Measurements from ENCODE around the gene PPP2R2C. TPM values are rescaled to one million over a fixed set of nuclear protein-coding genes. Genes with fewer than 3 reads are reported as not detected.

The PPP2R2C gene
- total and polyA plus RNA-seq, 2 experiments from 2014 or later, result 1.3 to 9.2 TPM

DNA sequence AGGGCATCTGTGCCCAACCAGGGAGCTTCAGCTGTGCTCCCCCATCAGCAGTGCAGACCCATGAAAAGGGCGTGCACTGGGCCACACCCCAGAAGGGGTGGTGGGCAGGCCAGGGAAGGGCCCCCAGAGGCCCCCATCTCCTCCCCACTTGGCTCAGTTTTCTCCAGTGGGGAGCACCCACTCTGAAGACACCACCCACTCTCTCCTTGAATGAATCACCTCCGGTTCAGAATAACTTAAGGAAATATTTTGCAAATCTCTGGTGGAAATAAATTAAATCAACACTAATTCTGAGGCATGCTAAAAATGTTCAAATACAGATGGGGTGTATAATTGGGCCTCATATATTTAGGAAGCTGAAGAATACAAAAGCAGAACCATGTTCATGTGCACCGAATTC is 41.3 kb upstream of the PPP2R2C start:
- no peaks in the 10 kb centered on the region; the same call in 1 of the 2 replicates for H4K20me1 ChIP-seq (replicated peaks; ENCODE audit: insufficient read depth)
- ATAC-seq, result no peak

DNA sequence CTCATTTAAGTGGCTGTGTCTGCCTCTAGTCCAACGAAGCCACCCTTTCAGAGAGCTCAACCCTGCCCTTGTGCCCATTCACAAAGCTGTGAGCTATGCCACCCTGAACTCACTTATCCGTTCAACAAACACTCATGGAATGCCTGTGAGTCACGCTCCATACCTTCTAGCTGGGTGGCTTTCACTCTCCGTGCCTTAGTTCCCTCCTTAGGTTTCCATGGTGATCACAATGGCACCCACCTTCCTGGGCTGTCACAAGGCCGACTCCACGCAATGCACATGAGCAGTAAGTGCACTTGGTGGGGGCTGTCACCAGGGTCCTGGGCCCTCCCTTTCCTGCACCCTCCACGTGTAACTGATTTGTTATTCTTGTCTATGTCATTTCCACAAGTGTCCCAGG is 37.2 kb upstream of the PPP2R2C start:
- peaks cover 65% of the 10 kb centered on the region for H3K9me3 Mint-ChIP-seq
- H3K4me2 ChIP-seq, result no peak overlapping the region
- H3K27me3 Mint-ChIP-seq (ENCODE audit: insufficient read depth, low read depth, poor library complexity), result peaks cover 4% of the 10 kb centered on the region
- no peak overlapping the region for H2AFZ ChIP-seq
- H3K4me1 Mint-ChIP-seq, result no peaks in the 10 kb centered on the region
- H3K4me3 Mint-ChIP-seq, result no peak overlapping the region
- no peaks in the 10 kb centered on the region for H3K79me2 ChIP-seq (replicated peaks; ENCODE audit: insufficient read depth)
- no peak overlapping the region for H3K4me3 ChIP-seq
- no peak for DNase-seq (ENCODE audit: low spot score)
- H3K27me3 ChIP-seq (ENCODE audit: insufficient read depth), result no peaks in the 10 kb centered on the region
- H3F3A ChIP-seq (replicated peaks; ENCODE audit: low read depth), result no peaks in the 10 kb centered on the region
- H3K36me3 Mint-ChIP-seq (ENCODE audit: low read depth), result peaks cover 19% of the 10 kb centered on the region
- H3K36me3 ChIP-seq (ENCODE audit: insufficient read depth), result peaks cover 4% of the 10 kb centered on the region; the same call in 1 of the 2 replicates
- H3K4me1 ChIP-seq (ENCODE audit: insufficient read depth), result no peaks in the 10 kb centered on the region
- H3K27ac ChIP-seq (ENCODE audit: low read depth), result no peak overlapping the region
- peaks cover 4% of the 10 kb centered on the region; the same call in 1 of the 2 replicates for H3K9me2 ChIP-seq (ENCODE audit: insufficient read depth)
- ATAC-seq, result no peak
- H3K27ac Mint-ChIP-seq, result no peak overlapping the region
- no peaks in the 10 kb centered on the region for H4K20me1 ChIP-seq (replicated peaks; ENCODE audit: insufficient read depth)
- TF ChIP-seq, protein P1, sequence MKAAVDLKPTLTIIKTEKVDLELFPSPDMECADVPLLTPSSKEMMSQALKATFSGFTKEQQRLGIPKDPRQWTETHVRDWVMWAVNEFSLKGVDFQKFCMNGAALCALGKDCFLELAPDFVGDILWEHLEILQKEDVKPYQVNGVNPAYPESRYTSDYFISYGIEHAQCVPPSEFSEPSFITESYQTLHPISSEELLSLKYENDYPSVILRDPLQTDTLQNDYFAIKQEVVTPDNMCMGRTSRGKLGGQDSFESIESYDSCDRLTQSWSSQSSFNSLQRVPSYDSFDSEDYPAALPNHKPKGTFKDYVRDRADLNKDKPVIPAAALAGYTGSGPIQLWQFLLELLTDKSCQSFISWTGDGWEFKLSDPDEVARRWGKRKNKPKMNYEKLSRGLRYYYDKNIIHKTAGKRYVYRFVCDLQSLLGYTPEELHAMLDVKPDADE (IDR thresholded peaks at IDR 0.05), result no peak
- no peak for TF ChIP-seq STAT1 (IDR thresholded peaks at IDR 0.05; ENCODE audit: unreplicated experiment)
- TF ChIP-seq ZNF114 (CRISPR knock-in tag; IDR thresholded peaks at IDR 0.05), result no peak
- no peak for TF ChIP-seq NANOG (IDR thresholded peaks at IDR 0.05; ENCODE audit: borderline replicate concordance)
- TF ChIP-seq EZH2 (IDR thresholded peaks at IDR 0.05; ENCODE audit: low read depth, unreplicated experiment), result no peak
- TF ChIP-seq CREB1 (CRISPR knock-in tag; IDR thresholded peaks at IDR 0.05; ENCODE audit: low read depth), result no peak
- TF ChIP-seq JUNB (IDR thresholded peaks at IDR 0.05; ENCODE audit: unreplicated experiment), result no peak
- TF ChIP-seq, protein P2, sequence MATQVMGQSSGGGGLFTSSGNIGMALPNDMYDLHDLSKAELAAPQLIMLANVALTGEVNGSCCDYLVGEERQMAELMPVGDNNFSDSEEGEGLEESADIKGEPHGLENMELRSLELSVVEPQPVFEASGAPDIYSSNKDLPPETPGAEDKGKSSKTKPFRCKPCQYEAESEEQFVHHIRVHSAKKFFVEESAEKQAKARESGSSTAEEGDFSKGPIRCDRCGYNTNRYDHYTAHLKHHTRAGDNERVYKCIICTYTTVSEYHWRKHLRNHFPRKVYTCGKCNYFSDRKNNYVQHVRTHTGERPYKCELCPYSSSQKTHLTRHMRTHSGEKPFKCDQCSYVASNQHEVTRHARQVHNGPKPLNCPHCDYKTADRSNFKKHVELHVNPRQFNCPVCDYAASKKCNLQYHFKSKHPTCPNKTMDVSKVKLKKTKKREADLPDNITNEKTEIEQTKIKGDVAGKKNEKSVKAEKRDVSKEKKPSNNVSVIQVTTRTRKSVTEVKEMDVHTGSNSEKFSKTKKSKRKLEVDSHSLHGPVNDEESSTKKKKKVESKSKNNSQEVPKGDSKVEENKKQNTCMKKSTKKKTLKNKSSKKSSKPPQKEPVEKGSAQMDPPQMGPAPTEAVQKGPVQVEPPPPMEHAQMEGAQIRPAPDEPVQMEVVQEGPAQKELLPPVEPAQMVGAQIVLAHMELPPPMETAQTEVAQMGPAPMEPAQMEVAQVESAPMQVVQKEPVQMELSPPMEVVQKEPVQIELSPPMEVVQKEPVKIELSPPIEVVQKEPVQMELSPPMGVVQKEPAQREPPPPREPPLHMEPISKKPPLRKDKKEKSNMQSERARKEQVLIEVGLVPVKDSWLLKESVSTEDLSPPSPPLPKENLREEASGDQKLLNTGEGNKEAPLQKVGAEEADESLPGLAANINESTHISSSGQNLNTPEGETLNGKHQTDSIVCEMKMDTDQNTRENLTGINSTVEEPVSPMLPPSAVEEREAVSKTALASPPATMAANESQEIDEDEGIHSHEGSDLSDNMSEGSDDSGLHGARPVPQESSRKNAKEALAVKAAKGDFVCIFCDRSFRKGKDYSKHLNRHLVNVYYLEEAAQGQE (IDR thresholded peaks at IDR 0.05; ENCODE audit: unreplicated experiment), result no peak
- TF ChIP-seq EZH2phosphoT487 (IDR thresholded peaks at IDR 0.05; ENCODE audit: unreplicated experiment), result no peak
- TF ChIP-seq ZNF331 (CRISPR knock-in tag; IDR thresholded peaks at IDR 0.05; ENCODE audit: low read depth), result no peak
- TF ChIP-seq, protein P3, sequence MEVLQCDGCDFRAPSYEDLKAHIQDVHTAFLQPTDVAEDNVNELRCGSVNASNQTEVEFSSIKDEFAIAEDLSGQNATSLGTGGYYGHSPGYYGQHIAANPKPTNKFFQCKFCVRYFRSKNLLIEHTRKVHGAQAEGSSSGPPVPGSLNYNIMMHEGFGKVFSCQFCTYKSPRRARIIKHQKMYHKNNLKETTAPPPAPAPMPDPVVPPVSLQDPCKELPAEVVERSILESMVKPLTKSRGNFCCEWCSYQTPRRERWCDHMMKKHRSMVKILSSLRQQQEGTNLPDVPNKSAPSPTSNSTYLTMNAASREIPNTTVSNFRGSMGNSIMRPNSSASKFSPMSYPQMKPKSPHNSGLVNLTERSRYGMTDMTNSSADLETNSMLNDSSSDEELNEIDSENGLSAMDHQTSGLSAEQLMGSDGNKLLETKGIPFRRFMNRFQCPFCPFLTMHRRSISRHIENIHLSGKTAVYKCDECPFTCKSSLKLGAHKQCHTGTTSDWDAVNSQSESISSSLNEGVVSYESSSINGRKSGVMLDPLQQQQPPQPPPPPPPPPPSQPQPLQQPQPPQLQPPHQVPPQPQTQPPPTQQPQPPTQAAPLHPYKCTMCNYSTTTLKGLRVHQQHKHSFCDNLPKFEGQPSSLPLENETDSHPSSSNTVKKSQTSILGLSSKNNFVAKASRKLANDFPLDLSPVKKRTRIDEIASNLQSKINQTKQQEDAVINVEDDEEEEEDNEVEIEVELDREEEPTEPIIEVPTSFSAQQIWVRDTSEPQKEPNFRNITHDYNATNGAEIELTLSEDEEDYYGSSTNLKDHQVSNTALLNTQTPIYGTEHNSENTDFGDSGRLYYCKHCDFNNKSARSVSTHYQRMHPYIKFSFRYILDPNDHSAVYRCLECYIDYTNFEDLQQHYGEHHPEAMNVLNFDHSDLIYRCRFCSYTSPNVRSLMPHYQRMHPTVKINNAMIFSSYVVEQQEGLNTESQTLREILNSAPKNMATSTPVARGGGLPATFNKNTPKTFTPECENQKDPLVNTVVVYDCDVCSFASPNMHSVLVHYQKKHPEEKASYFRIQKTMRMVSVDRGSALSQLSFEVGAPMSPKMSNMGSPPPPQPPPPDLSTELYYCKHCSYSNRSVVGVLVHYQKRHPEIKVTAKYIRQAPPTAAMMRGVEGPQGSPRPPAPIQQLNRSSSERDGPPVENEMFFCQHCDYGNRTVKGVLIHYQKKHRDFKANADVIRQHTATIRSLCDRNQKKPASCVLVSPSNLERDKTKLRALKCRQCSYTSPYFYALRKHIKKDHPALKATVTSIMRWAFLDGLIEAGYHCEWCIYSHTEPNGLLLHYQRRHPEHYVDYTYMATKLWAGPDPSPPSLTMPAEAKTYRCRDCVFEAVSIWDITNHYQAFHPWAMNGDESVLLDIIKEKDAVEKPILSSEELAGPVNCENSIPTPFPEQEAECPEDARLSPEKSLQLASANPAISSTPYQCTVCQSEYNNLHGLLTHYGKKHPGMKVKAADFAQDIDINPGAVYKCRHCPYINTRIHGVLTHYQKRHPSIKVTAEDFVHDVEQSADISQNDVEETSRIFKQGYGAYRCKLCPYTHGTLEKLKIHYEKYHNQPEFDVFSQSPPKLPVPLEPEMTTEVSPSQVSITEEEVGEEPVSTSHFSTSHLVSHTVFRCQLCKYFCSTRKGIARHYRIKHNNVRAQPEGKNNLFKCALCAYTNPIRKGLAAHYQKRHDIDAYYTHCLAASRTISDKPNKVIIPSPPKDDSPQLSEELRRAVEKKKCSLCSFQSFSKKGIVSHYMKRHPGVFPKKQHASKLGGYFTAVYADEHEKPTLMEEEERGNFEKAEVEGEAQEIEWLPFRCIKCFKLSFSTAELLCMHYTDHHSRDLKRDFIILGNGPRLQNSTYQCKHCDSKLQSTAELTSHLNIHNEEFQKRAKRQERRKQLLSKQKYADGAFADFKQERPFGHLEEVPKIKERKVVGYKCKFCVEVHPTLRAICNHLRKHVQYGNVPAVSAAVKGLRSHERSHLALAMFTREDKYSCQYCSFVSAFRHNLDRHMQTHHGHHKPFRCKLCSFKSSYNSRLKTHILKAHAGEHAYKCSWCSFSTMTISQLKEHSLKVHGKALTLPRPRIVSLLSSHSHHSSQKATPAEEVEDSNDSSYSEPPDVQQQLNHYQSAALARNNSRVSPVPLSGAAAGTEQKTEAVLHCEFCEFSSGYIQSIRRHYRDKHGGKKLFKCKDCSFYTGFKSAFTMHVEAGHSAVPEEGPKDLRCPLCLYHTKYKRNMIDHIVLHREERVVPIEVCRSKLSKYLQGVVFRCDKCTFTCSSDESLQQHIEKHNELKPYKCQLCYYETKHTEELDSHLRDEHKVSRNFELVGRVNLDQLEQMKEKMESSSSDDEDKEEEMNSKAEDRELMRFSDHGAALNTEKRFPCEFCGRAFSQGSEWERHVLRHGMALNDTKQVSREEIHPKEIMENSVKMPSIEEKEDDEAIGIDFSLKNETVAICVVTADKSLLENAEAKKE (CRISPR knock-in tag; IDR thresholded peaks at IDR 0.05), result no peak

More for the DNA sequence above, 41.3 kb upstream of the PPP2R2C start:
- TF ChIP-seq CREB1 (CRISPR knock-in tag; IDR thresholded peaks at IDR 0.05; ENCODE audit: low read depth), result no peak
- no peaks in the 10 kb centered on the region for H3K4me1 ChIP-seq (ENCODE audit: insufficient read depth)
- Mint-ChIP-seq H3K27me3 (ENCODE audit: insufficient read depth, low read depth, poor library complexity) (peaks cover 4% of the 10 kb centered on the region), H3K27ac (no peak overlapping the region), H3K36me3 (ENCODE audit: low read depth) (peaks cover 7% of the 10 kb centered on the region), H3K9me3 (peaks cover 37% of the 10 kb centered on the region), H3K4me3 (no peak overlapping the region), H3K4me1 (no peaks in the 10 kb centered on the region)
- peaks cover 4% of the 10 kb centered on the region; the same call in 1 of the 2 replicates for H3K9me2 ChIP-seq (ENCODE audit: insufficient read depth)
- no peak for DNase-seq (ENCODE audit: low spot score)
- H3K4me2 ChIP-seq, result no peak overlapping the region
- H3K79me2 ChIP-seq (replicated peaks; ENCODE audit: insufficient read depth), result no peaks in the 10 kb centered on the region
- H3K27ac ChIP-seq (ENCODE audit: low read depth), result no peak overlapping the region
- H3F3A ChIP-seq (replicated peaks; ENCODE audit: low read depth), result no peaks in the 10 kb centered on the region
- no peak overlapping the region for H3K4me3 ChIP-seq
- no peaks in the 10 kb centered on the region for H3K27me3 ChIP-seq (ENCODE audit: insufficient read depth)
- no peaks in the 10 kb centered on the region for H3K36me3 ChIP-seq (ENCODE audit: insufficient read depth)
- no peak overlapping the region for H2AFZ ChIP-seq

All from GM23338 (cell line).